HepG2 (cell line): ENCODE measurements around the gene C1QBP. TPM values are rescaled to one million over a fixed set of nuclear protein-coding genes. Genes with fewer than 3 reads are reported as not detected.
A peak's percentile ranks its signal among the peaks of the same experiment; 100 is the strongest.

Experiments
- ATM ChIP-seq: fragments of 450-650 bp; IDR thresholded peaks from 2 replicates; pipeline ENCODE4 v1.7.1; 2017; ENCODE audit warnings: mild to moderate bottlenecking, borderline replicate concordance
- E2F2 ChIP-seq: sonication (generic); formaldehyde crosslinking; IDR thresholded peaks from 2 replicates; pipeline ENCODE4 v1.4.0; 2020; ENCODE audit warnings: missing genetic modification reagents, borderline replicate concordance
- HINFP ChIP-seq: sonication (generic); formaldehyde crosslinking; IDR thresholded peaks from 2 replicates; pipeline ENCODE4 v1.4.0; 2020; ENCODE audit warnings: low read depth, mild to moderate bottlenecking, missing genetic modification reagents
- HNRNPH1 ChIP-seq: fragments of 200-400 bp; formaldehyde crosslinking; optimal IDR thresholded peaks from 2 replicates; pipeline ENCODE3; 2017; ENCODE audit warnings: mild to moderate bottlenecking, low read depth, low read length
- KAT7 ChIP-seq: IDR thresholded peaks from 2 replicates; pipeline ENCODE4 v1.6.1; 2018; ENCODE audit warnings: borderline replicate concordance, missing compliant biosample characterization
- MED8 ChIP-seq: sonication (generic); formaldehyde crosslinking; IDR thresholded peaks from 2 replicates; pipeline ENCODE4 v1.8.1; 2023; ENCODE audit warnings: mild to moderate bottlenecking, missing genetic modification reagents; ENCODE audit not compliant: insufficient replicate concordance
- NR3C1 ChIP-seq: sonication (generic); formaldehyde crosslinking; IDR thresholded peaks from 2 replicates; pipeline ENCODE4 v1.4.0; 2020; ENCODE audit warnings: missing genetic modification reagents
- RBM39 ChIP-seq: fragments of 200-400 bp; formaldehyde crosslinking; IDR thresholded peaks from one replicate; pipeline ENCODE4 v1.6.1; 2018; ENCODE audit warnings: antibody characterized with exemption, mild to moderate bottlenecking, low read depth, low read length; ENCODE audit not compliant: poor library complexity, severe bottlenecking
- SIX1 ChIP-seq: sonication (generic); formaldehyde crosslinking; IDR thresholded peaks from 2 replicates; pipeline ENCODE4 v1.4.0; 2020; ENCODE audit warnings: missing genetic modification reagents, borderline replicate concordance
- SOX5 ChIP-seq: IDR thresholded peaks from 2 replicates; pipeline ENCODE4 v1.6.1; 2016; ENCODE audit warnings: borderline replicate concordance
- TCF12 ChIP-seq, 2 experiments: fragments of 450-650 bp in 1 of 2; sonication (generic) in 1 of 2; formaldehyde crosslinking in 1 of 2; IDR thresholded peaks; 2 replicates each; pipeline versions ENCODE4 v1.6.1 to v1.8.0; 2017 to 2022; ENCODE audit warnings: antibody characterized with exemption in 1 of 2, mild to moderate bottlenecking in 1 of 2, missing genetic modification reagents in 1 of 2, moderate library complexity in 1 of 2
- ZC3H13 ChIP-seq: sonication (generic); formaldehyde crosslinking; IDR thresholded peaks from 2 replicates; pipeline ENCODE4 v1.8.1; 2023; ENCODE audit warnings: mild to moderate bottlenecking, missing genetic modification reagents, moderate library complexity
- ZNF281 ChIP-seq: sonication (generic); formaldehyde crosslinking; IDR thresholded peaks from 2 replicates; pipeline ENCODE4 v1.4.0; 2020; ENCODE audit warnings: missing genetic modification reagents, borderline replicate concordance
- ZNF570 ChIP-seq: sonication (generic); formaldehyde crosslinking; IDR thresholded peaks from 2 replicates; pipeline ENCODE4 v1.4.0; 2020; ENCODE audit warnings: mild to moderate bottlenecking, missing genetic modification reagents, borderline replicate concordance
- ZNF605 ChIP-seq: sonication (generic); formaldehyde crosslinking; IDR thresholded peaks from 2 replicates; pipeline ENCODE4 v1.8.0; 2022; ENCODE audit warnings: mild to moderate bottlenecking, missing genetic modification reagents
- ZNF609 ChIP-seq: sonication (generic); formaldehyde crosslinking; IDR thresholded peaks from 2 replicates; pipeline ENCODE4 v1.4.0; 2020; ENCODE audit warnings: mild to moderate bottlenecking, missing genetic modification reagents, borderline replicate concordance
- ZNF768 ChIP-seq: sonication (generic); formaldehyde crosslinking; IDR thresholded peaks from 2 replicates; pipeline ENCODE4 v1.4.0; 2020; ENCODE audit warnings: missing genetic modification reagents
- polyA plus RNA-seq, 8 experiments: library from polyadenylated mRNA; depleted of rRNA in 3 of 8; stranded (reverse) in 7 of 8; unstranded in 1 of 8; fragments of >200 nt; fragmentation: Illumina TruSeq in 4 of 8; extraction: Trizol in 4 of 8; gene quantifications; 2 replicates each; pipeline versions ENCODE4 v1.2.1 to v1.2.3, GENCODE V29; 2011 to 2016; ENCODE audit warnings: low read depth in 4 of 8, missing spikeins in 1 of 8, mixed read lengths in 1 of 8; ENCODE audit not compliant: insufficient read depth in 1 of 8
- total RNA-seq, 5 experiments: library from RNA; depleted of rRNA; stranded (reverse); fragments of >200 nt; fragmentation: Illumina TruSeq; extraction: Trizol; gene quantifications; 2 replicates each; pipeline ENCODE4 v1.2.3, GENCODE V29; 2016; ENCODE audit warnings: low read depth in 1 of 5

Gene C1QBP
- total and polyA plus RNA-seq, 2 of the 13 experiments (the other 11 are each of a cell fraction or from before 2014, with no cell fraction given): 219 to 680 TPM

GRCh38 chr17:5438716-5439445 is at the start of gene C1QBP (continued):
- TF ChIP-seq SIX1 (CRISPR knock-in tag) (no peak), ZNF570 (0 out of 2 replicates have a peak, but pooled peaks have one; percentile 45), ZNF609 (CRISPR knock-in tag) (no peak), HNRNPH1 (no peak), ZNF768 (peak; percentile 80; the same call in 1 of the 2 replicates), HINFP (peak; percentile 67; the same call in 1 of the 2 replicates), MED8 (CRISPR knock-in tag) (peak; percentile 32), E2F2 (CRISPR knock-in tag) (peak; percentile 66; the same call in 1 of the 2 replicates), KAT7 (CRISPR knock-in tag) (peak; percentile 89; the same call in 1 of the 2 replicates), ZC3H13 (peak; percentile 81; the same call in 1 of the 2 replicates), RBM39 (peak; percentile 50), ZNF281 (peak; percentile 48; the same call in 1 of the 2 replicates), ZNF605 (peak; percentile 87), ATM (no peak), NR3C1 (CRISPR knock-in tag) (no peak), TCF12 (IDR thresholded peaks at IDR 0.05) (no peak), TCF12 (CRISPR knock-in tag; IDR thresholded peaks at IDR 0.05) (peak; percentile 91), SOX5 (CRISPR knock-in tag) (peak; percentile 11; the same call in 1 of the 2 replicates)
